ENCODE results near the gene C1orf226. TPM values are rescaled to one million over a fixed set of nuclear protein-coding genes. Genes with fewer than 3 reads are reported as not detected.

The C1orf226 gene
- total and polyA plus RNA-seq, 2 experiments from 2014 or later, result 5.1 to 10.0 TPM

GRCh38 chr1:162381941-162382750 is 618 bp downstream of the C1orf226 start:
- Histone ChIP-seq H3K27ac (no peak overlapping the region), H3K36me3 (no peaks in the 10 kb centered on the region), H3K9me3 (ENCODE audit: low read depth) (no peaks in the 10 kb centered on the region), H3K4me3 (no peak overlapping the region), H3K4me1 (ENCODE audit: low read depth) (peaks cover 6% of the 10 kb centered on the region), H3K27me3 (no peaks in the 10 kb centered on the region)
- DNase-seq (ENCODE audit: low read depth in 1 of 2, low spot score in 1 of 2), result no peak
- no peak for TF ChIP-seq CTCF (IDR thresholded peaks at IDR 0.05; ENCODE audit: low read depth, low read length)

GRCh38 chr1:162383091-162383490 is 1.6 kb downstream of the C1orf226 start:
- no peaks in the 10 kb centered on the region for H3K27me3 ChIP-seq
- H3K4me1 ChIP-seq (ENCODE audit: low read depth), result no peaks in the 10 kb centered on the region
- no peaks in the 10 kb centered on the region for H3K36me3 ChIP-seq
- no peak overlapping the region for H3K4me3 ChIP-seq
- no peak for DNase-seq (ENCODE audit: low read depth in 1 of 2, low spot score in 1 of 2)
- TF ChIP-seq CTCF (IDR thresholded peaks at IDR 0.05; ENCODE audit: low read depth, low read length), result no peak
- H3K27ac ChIP-seq, result no peak overlapping the region
- no peaks in the 10 kb centered on the region for H3K9me3 ChIP-seq (ENCODE audit: low read depth)

GRCh38 chr1:162383516-162383915 is 2.0 kb downstream of the C1orf226 start:
- no peak for TF ChIP-seq CTCF (IDR thresholded peaks at IDR 0.05; ENCODE audit: low read depth, low read length)
- Histone ChIP-seq H3K9me3 (ENCODE audit: low read depth) (no peaks in the 10 kb centered on the region), H3K4me3 (no peak overlapping the region), H3K27ac (no peak overlapping the region), H3K36me3 (no peaks in the 10 kb centered on the region), H3K4me1 (ENCODE audit: low read depth) (no peaks in the 10 kb centered on the region), H3K27me3 (no peaks in the 10 kb centered on the region)
- no peak for DNase-seq (ENCODE audit: low read depth in 1 of 2, low spot score in 1 of 2)

GRCh38 chr1:162384116-162384515 is 2.6 kb downstream of the C1orf226 start:
- H3K36me3 ChIP-seq, result no peaks in the 10 kb centered on the region
- H3K4me1 ChIP-seq (ENCODE audit: low read depth), result no peaks in the 10 kb centered on the region
- DNase-seq (ENCODE audit: low read depth in 1 of 2, low spot score in 1 of 2), result no peak
- no peaks in the 10 kb centered on the region for H3K27me3 ChIP-seq
- H3K9me3 ChIP-seq (ENCODE audit: low read depth), result no peaks in the 10 kb centered on the region
- H3K4me3 ChIP-seq, result no peak overlapping the region
- no peak for TF ChIP-seq CTCF (IDR thresholded peaks at IDR 0.05; ENCODE audit: low read depth, low read length)
- no peak overlapping the region for H3K27ac ChIP-seq

- Histone ChIP-seq H3K27me3 (no peaks in the 10 kb centered on the region), H3K4me1 (ENCODE audit: low read depth) (no peaks in the 10 kb centered on the region), H3K36me3 (no peaks in the 10 kb centered on the region), H3K9me3 (ENCODE audit: low read depth) (no peaks in the 10 kb centered on the region), H3K4me3 (no peak overlapping the region), H3K27ac (no peak overlapping the region)
- no peak for DNase-seq (ENCODE audit: low read depth in 1 of 2, low spot score in 1 of 2)
- no peak for TF ChIP-seq CTCF (IDR thresholded peaks at IDR 0.05; ENCODE audit: low read depth, low read length)
Observed at GRCh38 chr1:162384601-162385279, 3.2 kb downstream of the C1orf226 start.
